Stimulated activated CD8-positive, alpha-beta memory T cell treated with anti-CD3 and anti-CD28 coated beads, Interleukin-4, amount 100 ng/mL, for 1 hour (primary cell): Measurements from ENCODE around the gene P2RX4.
"Not testable (repeated sequence)": the region's sequence is repeated elsewhere in the genome, so short reads cannot be mapped to it uniquely, and the experiment has no call there.

Experiments used
- DNase-seq, 2 donors: peaks; one replicate each; pipeline ENCODE4 v3.0.0-alpha.2; 2020; ENCODE audit warnings: low read depth in 2 of 2, low spot score in 1 of 2

Gene P2RX4

GRCh38 chr12:121187501-121187900 lies 22.4 kb upstream of the P2RX4 start:
- DNase-seq: no peak

GRCh38 chr12:121188227-121188626 lies 21.7 kb upstream of the P2RX4 start:
- no peak for DNase-seq

- no peak for DNase-seq
Observed at GRCh38 chr12:121189131-121189530, 20.8 kb upstream of the P2RX4 start.

- no peak for DNase-seq
Observed at GRCh38 chr12:121189619-121190155, 20.2 kb upstream of the P2RX4 start.

GRCh38 chr12:121190523-121191031 lies 19.4 kb upstream of the P2RX4 start:
- DNase-seq: no peak

- DNase-seq: no peak
Observed at GRCh38 chr12:121191151-121191550, 18.8 kb upstream of the P2RX4 start.

GRCh38 chr12:121196902-121197301 lies 13.0 kb upstream of the P2RX4 start:
- no peak for DNase-seq

GRCh38 chr12:121198949-121199348 lies 11.0 kb upstream of the P2RX4 start:
- DNase-seq: no peak

GRCh38 chr12:121201140-121201539 lies 8.8 kb upstream of the P2RX4 start:
- not testable (repeated sequence) for DNase-seq

GRCh38 chr12:121202407-121203355 lies 7.2 kb upstream of the P2RX4 start:
- no peak for DNase-seq

- DNase-seq: no peak
Observed at GRCh38 chr12:121203482-121203881, 6.4 kb upstream of the P2RX4 start.

- no peak for DNase-seq
Observed at GRCh38 chr12:121205491-121205890, 4.4 kb upstream of the P2RX4 start.

GRCh38 chr12:121208571-121208970 lies 1.4 kb upstream of the P2RX4 start:
- not testable (repeated sequence) for DNase-seq

GRCh38 chr12:121209221-121209620 lies 708 bp upstream of the P2RX4 start:
- DNase-seq: no peak

GRCh38 chr12:121212875-121213274 lies 2.9 kb downstream of the P2RX4 start:
- no peak for DNase-seq

- no peak for DNase-seq
Observed at GRCh38 chr12:121214166-121214777, 4.3 kb downstream of the P2RX4 start.

GRCh38 chr12:121214855-121215745 lies 5.2 kb downstream of the P2RX4 start:
- no peak for DNase-seq

GRCh38 chr12:121216102-121216501 lies 6.2 kb downstream of the P2RX4 start:
- no peak for DNase-seq

GRCh38 chr12:121217063-121217462 lies 7.1 kb downstream of the P2RX4 start:
- DNase-seq: no peak

- DNase-seq: no peak
Observed at GRCh38 chr12:121217761-121218160, 7.8 kb downstream of the P2RX4 start.
